GM10248 (cell line): ENCODE measurements around the gene ARHGAP15.

Experiments used
- CTCF ChIA-PET: fragments of 300-600 bp; sonication (Branson Sonifier 250); formaldehyde crosslinking; extraction: SDS; loops from one replicate; lab custom pipeline; 2021; ENCODE audit warnings: antibody characterized with exemption; lab: Yijun Ruan, JAX
- POLR2A ChIA-PET: fragments of 350-650 bp; sonication (Branson Sonifier 250); formaldehyde crosslinking; extraction: SDS; loops from one replicate; lab custom pipeline; 2020; ENCODE audit warnings: antibody characterized with exemption; lab: Yijun Ruan, JAX
- DNase-seq: peaks from one replicate; pipeline ENCODE4 v3.0.0; 2012; ENCODE audit errors: extremely low spot score
- TF ChIP-seq, protein P1 (sequence below): IDR thresholded peaks from 2 replicates; pipeline ENCODE4 v1.5.1; 2012; ENCODE audit warnings: mild to moderate bottlenecking, low read depth; ENCODE audit errors: extremely low read depth, missing control alignments, control extremely low read depth

The ARHGAP15 gene

GRCh38 chr2:143398781-143399180 lies 269.6 kb downstream of the ARHGAP15 start:
- TF ChIP-seq, protein P1, sequence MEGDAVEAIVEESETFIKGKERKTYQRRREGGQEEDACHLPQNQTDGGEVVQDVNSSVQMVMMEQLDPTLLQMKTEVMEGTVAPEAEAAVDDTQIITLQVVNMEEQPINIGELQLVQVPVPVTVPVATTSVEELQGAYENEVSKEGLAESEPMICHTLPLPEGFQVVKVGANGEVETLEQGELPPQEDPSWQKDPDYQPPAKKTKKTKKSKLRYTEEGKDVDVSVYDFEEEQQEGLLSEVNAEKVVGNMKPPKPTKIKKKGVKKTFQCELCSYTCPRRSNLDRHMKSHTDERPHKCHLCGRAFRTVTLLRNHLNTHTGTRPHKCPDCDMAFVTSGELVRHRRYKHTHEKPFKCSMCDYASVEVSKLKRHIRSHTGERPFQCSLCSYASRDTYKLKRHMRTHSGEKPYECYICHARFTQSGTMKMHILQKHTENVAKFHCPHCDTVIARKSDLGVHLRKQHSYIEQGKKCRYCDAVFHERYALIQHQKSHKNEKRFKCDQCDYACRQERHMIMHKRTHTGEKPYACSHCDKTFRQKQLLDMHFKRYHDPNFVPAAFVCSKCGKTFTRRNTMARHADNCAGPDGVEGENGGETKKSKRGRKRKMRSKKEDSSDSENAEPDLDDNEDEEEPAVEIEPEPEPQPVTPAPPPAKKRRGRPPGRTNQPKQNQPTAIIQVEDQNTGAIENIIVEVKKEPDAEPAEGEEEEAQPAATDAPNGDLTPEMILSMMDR: no peak
- ChIA-PET POLR2A (no interaction called here), CTCF (no interaction called here)
- no peak for DNase-seq

GRCh38 chr2:143399631-143400069 lies 270.4 kb downstream of the ARHGAP15 start:
- no peak for DNase-seq
- TF ChIP-seq, protein P1: no peak
- CTCF ChIA-PET: no interaction called here
- POLR2A ChIA-PET: no interaction called here

- POLR2A ChIA-PET: no interaction called here
These were observed 272.6 kb downstream of the ARHGAP15 start for GRCh38 chr2:143401861-143402260.

GRCh38 chr2:143402451-143402850 lies 273.2 kb downstream of the ARHGAP15 start:
- TF ChIP-seq, protein P1: no peak
- DNase-seq: no peak
- CTCF ChIA-PET: no interaction called here
- POLR2A ChIA-PET: no interaction called here

More at GRCh38 chr2:143401861-143402260, 272.6 kb downstream of the ARHGAP15 start:
- TF ChIP-seq, protein P1: no peak
- DNase-seq: no peak
- CTCF ChIA-PET: no interaction called here

- ChIA-PET POLR2A (no interaction called here), CTCF (no interaction called here)
- no peak for DNase-seq
- TF ChIP-seq, protein P1: no peak
These were observed 281.1 kb downstream of the ARHGAP15 start for GRCh38 chr2:143410082-143410897.

DNA sequence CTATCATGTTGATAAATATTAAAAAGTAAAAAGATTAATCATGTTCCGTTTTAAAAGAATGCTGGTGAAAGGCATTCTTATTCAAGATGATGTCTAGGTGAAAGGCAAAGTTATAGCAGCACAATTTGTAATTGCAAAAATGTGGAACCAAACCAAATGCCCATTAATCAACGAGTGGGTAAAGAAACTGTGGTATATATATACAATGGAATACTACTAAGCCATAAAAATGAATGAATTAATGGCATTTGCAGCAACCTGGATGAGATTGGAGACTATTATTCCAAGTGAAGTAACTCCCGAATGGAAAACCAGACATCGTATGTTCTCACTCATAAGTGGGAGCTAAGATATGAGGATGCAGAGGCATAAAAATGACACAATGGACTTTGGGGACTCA lies 286.4 kb downstream of the ARHGAP15 start:
- DNase-seq: no peak
- TF ChIP-seq, protein P1: no peak
- ChIA-PET CTCF (no interaction called here), POLR2A (no interaction called here)

DNA sequence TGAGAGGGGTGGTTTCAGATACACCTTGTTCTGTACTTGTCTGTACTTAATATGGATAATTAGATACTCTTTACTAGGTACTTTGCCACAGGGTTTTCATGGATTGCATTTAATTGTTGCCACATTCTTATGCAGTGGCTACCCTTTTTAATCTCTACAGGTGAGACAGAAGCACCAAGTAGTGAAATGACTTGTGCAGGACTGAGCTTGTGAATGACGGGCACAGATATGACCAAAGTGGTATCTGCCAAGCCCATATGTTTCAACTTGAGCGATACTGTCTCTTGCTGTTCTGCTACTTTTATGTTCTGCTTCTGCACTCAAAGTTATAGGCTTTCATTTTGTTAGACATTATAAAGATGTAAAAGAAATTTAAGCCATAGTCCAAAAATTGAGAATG lies 288.2 kb downstream of the ARHGAP15 start:
- TF ChIP-seq, protein P1: no peak
- POLR2A ChIA-PET: no interaction called here
- CTCF ChIA-PET: no interaction called here
- no peak for DNase-seq
